Fibroblast of skin of right biceps (primary cell): ENCODE data around the gene PRLH.
"Not testable (repeated sequence)": the region's sequence is repeated elsewhere in the genome, so short reads cannot be mapped to it uniquely, and the experiment has no call there.

Experiments used
- DNase-seq: peaks from one replicate; pipeline ENCODE4 v3.0.0-alpha.2; 2013

Gene PRLH

DNA sequence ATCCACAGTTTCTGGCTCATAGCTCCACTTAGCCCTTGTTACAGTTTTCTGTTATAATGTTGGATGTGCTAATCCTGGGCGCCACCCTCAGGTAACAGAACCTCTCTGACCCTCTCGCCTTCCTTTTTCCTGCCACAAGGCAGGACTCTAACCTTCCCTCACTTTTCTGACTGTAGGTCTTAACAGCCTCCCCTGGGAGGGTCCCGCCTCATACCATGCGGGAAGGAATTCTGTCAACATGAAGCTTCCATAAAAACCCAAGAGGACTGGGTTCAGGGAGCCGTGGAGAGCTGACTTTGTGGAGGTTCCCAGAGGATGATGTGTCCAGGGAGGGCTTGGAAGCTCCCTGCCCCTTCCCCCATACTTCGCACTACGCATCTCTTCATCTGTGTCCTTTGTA is 36.0 kb downstream of the PRLH start:
- DNase-seq = no peak

DNA sequence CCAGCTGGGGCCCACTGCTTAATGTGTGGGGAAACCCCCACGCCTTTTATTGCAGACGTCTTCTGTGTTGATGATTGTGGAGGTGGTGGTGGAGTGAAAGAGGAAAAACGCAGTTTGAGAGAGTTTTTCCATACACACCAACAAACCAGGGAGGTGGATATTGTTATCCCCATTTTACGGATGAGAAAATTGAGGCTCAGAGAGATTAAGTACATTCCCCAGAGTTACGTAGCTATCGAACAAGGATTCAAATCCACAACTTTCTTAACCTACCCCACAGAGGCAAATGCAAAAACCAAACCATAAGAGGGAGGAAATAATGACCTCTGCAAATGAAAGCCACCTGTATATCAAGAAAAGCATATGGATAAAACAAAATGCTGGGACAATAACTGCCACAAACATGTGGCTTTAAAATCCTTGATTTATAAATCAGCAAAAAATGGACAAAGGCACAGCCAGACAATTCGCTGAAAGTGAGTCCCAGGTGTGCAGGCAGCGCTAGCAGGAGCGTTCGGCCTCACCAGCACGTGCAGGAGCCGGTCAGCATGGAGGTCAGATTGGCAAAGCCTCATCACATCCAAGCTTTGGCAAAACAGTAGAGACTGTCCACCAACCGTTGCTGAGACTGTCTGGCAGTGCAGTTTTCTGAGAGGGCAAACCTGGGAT is 36.8 kb downstream of the PRLH start:
- no peak for DNase-seq

GRCh38 chr2:237603718-237604362 is 37.5 kb downstream of the PRLH start:
- DNase-seq = peak; percentile 65

DNA sequence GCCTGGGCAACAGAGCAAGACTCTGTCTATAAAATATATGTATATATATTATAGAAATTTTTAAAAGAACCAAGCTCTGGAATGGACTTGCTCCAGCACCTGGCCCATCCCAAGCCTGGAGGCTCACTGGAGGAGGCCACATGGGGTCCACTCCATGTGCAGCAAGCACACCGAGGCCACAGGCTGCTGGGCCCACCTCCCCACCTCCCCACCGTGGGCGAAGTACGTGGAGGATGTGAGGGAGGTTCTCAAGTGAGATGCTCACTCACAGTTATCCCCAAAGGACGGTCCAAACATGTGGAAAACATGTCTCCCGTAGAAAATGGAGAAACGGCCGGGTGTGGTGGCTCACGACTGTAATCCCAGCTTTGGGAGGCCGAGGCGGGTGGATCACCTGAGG is 38.0 kb downstream of the PRLH start:
- DNase-seq = no peak

DNA sequence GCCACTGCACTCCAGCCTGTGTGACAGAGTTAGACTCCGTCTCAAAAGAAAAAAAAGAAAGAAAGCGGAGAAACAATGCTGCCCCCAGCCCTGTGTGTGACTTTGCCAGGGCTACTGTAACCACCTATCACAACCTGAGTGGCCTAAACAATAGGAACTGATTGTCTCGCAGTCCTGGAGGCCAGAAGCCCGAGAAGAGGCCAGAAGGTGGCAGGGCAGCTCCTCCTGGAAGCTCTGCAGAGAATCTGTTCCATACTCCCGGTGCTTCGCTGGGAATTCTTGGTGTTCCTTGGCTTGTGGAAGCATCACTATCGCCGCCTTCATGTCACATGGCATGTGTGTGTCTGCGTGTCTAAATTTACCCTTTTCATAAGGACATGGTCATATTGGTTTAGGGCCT is 38.6 kb downstream of the PRLH start:
- DNase-seq = peak; percentile 43

DNA sequence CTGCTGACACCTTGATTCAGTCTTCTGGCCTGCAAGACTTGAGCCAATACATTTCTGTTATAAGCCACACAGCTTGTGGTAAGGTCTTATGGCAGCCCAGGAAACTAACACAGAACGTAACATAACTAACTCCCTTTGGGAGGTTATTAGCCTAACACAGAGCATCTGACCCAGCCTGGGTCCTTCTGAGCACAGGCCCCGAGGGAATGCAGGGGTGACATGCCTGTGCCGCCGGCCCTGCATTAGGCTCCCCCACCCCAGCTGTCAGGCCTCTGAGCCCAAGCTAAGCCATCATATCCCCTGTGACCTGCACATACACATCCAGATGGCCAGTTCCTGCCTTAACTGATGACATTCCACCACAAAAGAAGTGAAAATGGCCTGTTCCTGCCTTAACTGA is 40.1 kb downstream of the PRLH start:
- not testable (repeated sequence) for DNase-seq

DNA sequence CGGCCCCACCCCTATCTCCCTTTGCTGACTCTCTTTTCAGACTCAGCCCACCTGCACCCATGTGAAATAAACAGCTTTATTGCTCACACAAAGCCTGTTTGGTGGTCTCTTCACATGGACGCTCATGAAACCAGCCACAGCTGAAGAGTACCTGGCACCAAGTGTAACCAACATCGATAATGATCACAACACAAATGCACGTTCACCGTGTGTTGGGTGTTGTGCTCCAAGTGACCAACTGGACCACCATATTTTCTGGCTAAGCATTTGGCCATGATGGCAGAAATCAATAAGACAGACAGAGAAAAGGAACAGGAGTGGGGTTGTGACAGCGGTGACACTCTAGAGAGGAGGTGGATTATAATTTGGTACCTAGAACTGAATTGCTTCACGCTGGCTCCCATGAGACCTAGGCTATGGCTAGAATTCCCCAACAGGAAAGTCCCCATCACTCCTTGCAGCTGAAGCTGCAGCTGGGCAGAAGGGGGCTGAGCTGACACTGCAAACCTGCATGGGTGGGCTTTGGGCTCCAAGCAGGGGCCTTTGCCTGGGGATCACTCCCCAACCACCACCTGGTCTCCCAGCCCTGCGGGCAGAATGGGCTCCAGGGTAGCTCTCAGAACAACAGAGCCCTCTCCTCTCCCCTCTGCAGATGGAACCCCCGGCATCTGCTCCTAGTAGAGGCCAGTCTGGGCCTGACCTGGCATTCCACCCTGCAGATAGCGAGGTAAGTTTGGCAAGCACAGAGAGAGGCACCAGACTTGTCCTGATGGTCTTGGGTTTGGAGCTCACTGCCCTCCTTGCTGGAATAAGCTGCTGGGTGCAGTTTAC is 46.4 kb downstream of the PRLH start:
- no peak for DNase-seq

- DNase-seq = no peak
Measured at GRCh38 chr2:237613679-237614078, 47.3 kb downstream of the PRLH start.

DNA sequence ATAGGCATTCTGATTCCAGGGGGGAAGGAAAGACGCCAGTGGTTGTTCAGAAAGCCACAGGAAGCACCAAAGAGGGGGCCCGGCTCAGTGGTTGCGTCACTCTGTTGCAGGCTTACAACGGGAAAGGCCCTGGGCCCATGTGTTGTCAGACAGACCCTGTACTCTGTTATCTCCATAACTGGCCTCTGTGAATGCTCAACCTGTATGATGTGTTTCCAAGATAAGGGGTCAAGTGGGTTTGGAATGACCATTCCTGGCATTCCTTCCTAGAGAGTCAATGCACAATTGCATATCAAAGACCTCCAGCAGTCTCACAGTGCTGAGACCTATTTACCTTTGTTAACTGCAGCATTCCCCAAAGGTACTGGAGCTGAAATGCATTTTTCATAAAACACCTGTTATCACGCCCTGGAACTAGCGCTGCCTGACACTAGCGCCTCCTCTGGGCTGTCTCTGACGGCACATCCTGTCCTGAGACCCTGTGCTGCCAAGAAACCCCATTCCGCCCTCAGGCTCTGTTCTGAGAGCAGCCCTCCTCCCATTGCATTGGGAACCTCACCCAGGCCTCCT is 47.9 kb downstream of the PRLH start:
- peak; percentile 52 for DNase-seq

- no peak for DNase-seq
Measured at GRCh38 chr2:237615631-237616249, 49.4 kb downstream of the PRLH start.

GRCh38 chr2:237616373-237616733 is 50.0 kb downstream of the PRLH start:
- no peak for DNase-seq
